GM23338 (cell line): Measurements from ENCODE around the gene CDH5. TPM values are rescaled to one million over a fixed set of nuclear protein-coding genes. Genes with fewer than 3 reads are reported as not detected.

ENCODE experiments used
- ATAC-seq: fragments of 200-7000 bp; cut with Tn5 transposase; 3 replicates; pipeline ENCODE4 v1.9.1; 2020
- DNase-seq: peaks from one replicate; pipeline ENCODE4 v3.0.0-alpha.2; 2015; ENCODE audit warnings: low spot score
- H2AFZ ChIP-seq: fragments of 200-600 bp; sonication (generic); 2 replicates; pipeline ENCODE4 v1.8.0; 2016; ENCODE audit warnings: antibody characterized with exemption, mild to moderate bottlenecking, moderate library complexity
- H3F3A ChIP-seq: fragments of 200-600 bp; sonication (generic); replicated peaks from 2 replicates; pipeline ENCODE4 v1.8.0; 2017; ENCODE audit warnings: antibody characterized with exemption, mixed run types, low read depth
- H3K27ac ChIP-seq: fragments of 200-600 bp; sonication (generic); 2 replicates; pipeline ENCODE4 v1.6.1; 2016; ENCODE audit warnings: low read depth
- H3K27me3 ChIP-seq: fragments of 200-600 bp; sonication (generic); 2 replicates; pipeline ENCODE4 v1.8.0; 2016; ENCODE audit warnings: mild to moderate bottlenecking, mixed run types, moderate library complexity; ENCODE audit not compliant: insufficient read depth
- H3K36me3 ChIP-seq: fragments of 200-600 bp; sonication (generic); 2 replicates; pipeline ENCODE4 v1.8.0; 2016; ENCODE audit warnings: mild to moderate bottlenecking; ENCODE audit not compliant: insufficient read depth
- H3K4me1 ChIP-seq: fragments of 200-600 bp; sonication (generic); 2 replicates; pipeline ENCODE4 v1.8.0; 2016; ENCODE audit warnings: mild to moderate bottlenecking, moderate library complexity; ENCODE audit not compliant: insufficient read depth
- H3K4me2 ChIP-seq: fragments of 200-600 bp; sonication (generic); 2 replicates; pipeline ENCODE4 v1.7.1; 2017; ENCODE audit warnings: mixed run types
- H3K4me3 ChIP-seq: fragments of 200-600 bp; sonication (generic); 2 replicates; pipeline ENCODE4 v1.6.1; 2016; ENCODE audit warnings: mixed run types
- H3K79me2 ChIP-seq: fragments of 200-600 bp; sonication (generic); replicated peaks from 2 replicates; pipeline ENCODE4 v1.8.0; 2017; ENCODE audit warnings: mild to moderate bottlenecking; ENCODE audit not compliant: insufficient read depth
- H3K9me2 ChIP-seq: fragments of 200-600 bp; sonication (generic); 2 replicates; pipeline ENCODE4 v1.8.0; 2017; ENCODE audit not compliant: insufficient read depth
- H4K20me1 ChIP-seq: fragments of 200-600 bp; sonication (generic); replicated peaks from 2 replicates; pipeline ENCODE4 v1.8.0; 2017; ENCODE audit warnings: mild to moderate bottlenecking; ENCODE audit not compliant: insufficient read depth
- H3K27ac Mint-ChIP-seq: 2 replicates; pipeline ENCODE4 v1.8.0; 2020; ENCODE audit warnings: inconsistent platforms, mild to moderate bottlenecking, moderate library complexity, mixed read lengths
- H3K27me3 Mint-ChIP-seq: 3 replicates; pipeline ENCODE4 v1.8.0; 2022; ENCODE audit warnings: low read depth, mild to moderate bottlenecking, moderate library complexity, mixed read lengths, inconsistent platforms; ENCODE audit not compliant: insufficient read depth, poor library complexity
- H3K36me3 Mint-ChIP-seq: 3 replicates; pipeline ENCODE4 v1.8.0; 2021; ENCODE audit warnings: low read depth, mild to moderate bottlenecking, inconsistent platforms, moderate library complexity, mixed read lengths
- H3K4me1 Mint-ChIP-seq: 3 replicates; pipeline ENCODE4 v1.8.0; 2020; ENCODE audit warnings: mild to moderate bottlenecking, inconsistent platforms, mixed read lengths
- H3K4me3 Mint-ChIP-seq: 3 replicates; pipeline ENCODE4 v1.8.0; 2021; ENCODE audit warnings: moderate library complexity, mild to moderate bottlenecking, inconsistent platforms, mixed read lengths
- H3K9me3 Mint-ChIP-seq: 3 replicates; pipeline ENCODE4 v1.8.0; 2020; ENCODE audit warnings: moderate library complexity, mild to moderate bottlenecking, inconsistent platforms, mixed read lengths
- EZH2 ChIP-seq: fragments of 200-600 bp; sonication (generic); IDR thresholded peaks from one replicate; pipeline ENCODE4 v1.8.0; 2017; ENCODE audit warnings: antibody characterized with exemption, mild to moderate bottlenecking, low read depth; ENCODE audit not compliant: unreplicated experiment
- EZH2phosphoT487 ChIP-seq: fragments of 200-600 bp; sonication (generic); IDR thresholded peaks from one replicate; pipeline ENCODE4 v1.8.1; 2018; ENCODE audit warnings: antibody characterized with exemption; ENCODE audit not compliant: unreplicated experiment
- JUNB ChIP-seq: IDR thresholded peaks from one replicate; pipeline ENCODE4 v1.6.1; 2016; ENCODE audit warnings: antibody characterized with exemption; ENCODE audit not compliant: unreplicated experiment
- NANOG ChIP-seq: IDR thresholded peaks from 2 replicates; pipeline ENCODE4 v1.6.1; 2016; ENCODE audit warnings: antibody characterized with exemption, borderline replicate concordance
- POLR2AphosphoS5 ChIP-seq: IDR thresholded peaks from 2 replicates; pipeline ENCODE4 v1.6.1; 2016; ENCODE audit warnings: antibody characterized with exemption, low read depth
- REST ChIP-seq: IDR thresholded peaks from one replicate; pipeline ENCODE4 v1.6.1; 2018; ENCODE audit warnings: antibody characterized with exemption; ENCODE audit not compliant: unreplicated experiment
- STAT1 ChIP-seq: IDR thresholded peaks from one replicate; pipeline ENCODE4 v1.6.1; 2016; ENCODE audit warnings: antibody characterized with exemption; ENCODE audit not compliant: unreplicated experiment
- ZNF114 ChIP-seq: fragments of 250-450 bp; sonication (Bioruptor Pico); IDR thresholded peaks from 2 replicates; pipeline ENCODE4 v1.5.0; 2020; ENCODE audit warnings: mild to moderate bottlenecking, moderate library complexity
- ZNF462 ChIP-seq: fragments of 250-450 bp; sonication (Bioruptor Pico); IDR thresholded peaks from 2 replicates; pipeline ENCODE4 v1.5.0; 2020; ENCODE audit warnings: mild to moderate bottlenecking, moderate library complexity
- polyA plus RNA-seq: library from polyadenylated mRNA; unstranded; fragments of >200 nt; fragmentation: Nextera tagmentation; extraction: Ambion mirVana; gene quantifications from 2 replicates; pipeline ENCODE4 v1.2.1, GENCODE V29; 2016
- total RNA-seq: library from RNA; depleted of rRNA; stranded (reverse); fragments of >200 nt; shearing (Covaris generic); gene quantifications from 2 replicates; pipeline ENCODE4 v1.2.3, GENCODE V29; 2014

CDH5 gene
- total and polyA plus RNA-seq, 2 experiments from 2014 or later: 0.18 TPM; not detected in 1

DNA sequence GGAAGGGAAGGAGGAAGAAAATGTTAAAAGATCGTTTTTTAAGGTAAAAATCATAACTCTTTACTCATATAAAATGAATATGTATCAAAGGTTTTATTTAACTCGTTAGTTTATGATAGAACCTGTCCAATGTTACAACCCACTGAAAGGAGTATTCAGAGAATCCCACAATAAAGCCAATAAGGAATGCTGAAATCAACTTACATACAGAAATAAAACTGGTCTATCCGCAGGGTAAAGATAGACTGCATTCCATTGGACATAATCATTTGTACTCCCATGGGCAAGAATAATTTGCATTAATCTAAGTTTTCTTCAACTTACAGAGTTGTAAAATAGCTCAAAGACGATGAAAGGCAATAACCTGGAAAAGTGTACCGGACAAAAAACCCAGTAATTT is 42.7 kb downstream of the CDH5 start (continued):
- TF ChIP-seq STAT1 (no peak), EZH2phosphoT487 (no peak), ZNF114 (CRISPR knock-in tag) (no peak), POLR2AphosphoS5 (no peak)

DNA sequence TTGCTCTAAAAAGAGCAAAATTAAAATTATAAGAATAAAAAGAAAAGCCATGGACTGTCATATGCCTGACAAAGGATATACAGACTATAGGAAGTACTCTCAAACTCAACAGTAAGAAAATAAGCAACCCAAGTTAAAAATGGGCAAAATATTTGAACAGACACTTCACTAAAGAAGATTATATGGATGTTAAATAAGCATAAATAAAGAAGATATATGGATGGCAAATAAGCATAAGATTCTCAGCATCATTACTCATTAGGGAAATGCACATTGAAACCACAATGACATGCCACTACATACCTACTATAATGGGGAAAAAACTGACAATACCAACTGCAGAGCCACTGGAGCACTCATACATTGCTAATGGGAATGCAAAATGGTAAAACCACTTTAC is 45.7 kb downstream of the CDH5 start:
- H3K27me3 ChIP-seq: peaks cover 6% of the 10 kb centered on the region; the same call in 1 of the 2 replicates
- H3K4me1 Mint-ChIP-seq: peaks cover 7% of the 10 kb centered on the region; the same call in 2 of the 3 replicates
- no peak overlapping the region for H3K4me2 ChIP-seq
- H3K4me3 ChIP-seq: no peak overlapping the region
- H3K27ac Mint-ChIP-seq: no peak overlapping the region
- no peak for ATAC-seq
- no peak overlapping the region for H3K27ac ChIP-seq
- H3K36me3 Mint-ChIP-seq: no peaks in the 10 kb centered on the region
- H3K4me3 Mint-ChIP-seq: no peak overlapping the region
- TF ChIP-seq JUNB (no peak), POLR2AphosphoS5 (no peak), NANOG (no peak), REST (no peak), EZH2phosphoT487 (no peak), EZH2 (no peak), ZNF462 (CRISPR knock-in tag) (no peak)
- 0 out of 2 replicates have a peak, but pooled peaks cover 2% of the 10 kb centered on the region for H3K4me1 ChIP-seq
- H4K20me1 ChIP-seq: no peaks in the 10 kb centered on the region
- DNase-seq: no peak
- peaks cover 4% of the 10 kb centered on the region for H3K27me3 Mint-ChIP-seq
- H3F3A ChIP-seq: no peaks in the 10 kb centered on the region
- H3K9me3 Mint-ChIP-seq: peaks cover 11% of the 10 kb centered on the region; the same call in 2 of the 3 replicates
- H3K9me2 ChIP-seq: no peaks in the 10 kb centered on the region; the same call in 1 of the 2 replicates
- H3K36me3 ChIP-seq: no peaks in the 10 kb centered on the region
- H2AFZ ChIP-seq: no peak overlapping the region
- no peaks in the 10 kb centered on the region for H3K79me2 ChIP-seq
